CD4-positive, alpha-beta T cell (primary cell): ENCODE results near the gene MCTP1. TPM values are rescaled to one million over a fixed set of nuclear protein-coding genes. Genes with fewer than 3 reads are reported as not detected.

Experiments used
- ATAC-seq: fragments of 200-7000 bp; cut with Tn5 transposase; one replicate; pipeline ENCODE4 v1.10.0; 2022; ENCODE audit warnings: mild to moderate bottlenecking; ENCODE audit not compliant: poor library complexity
- CTCF ChIA-PET: fragments of 350-600 bp; sonication (Branson Sonifier 250); formaldehyde crosslinking; loops from one replicate; lab custom pipeline; 2021; ENCODE audit warnings: antibody characterized with exemption, inconsistent platforms; lab: Charles Lee
- POLR2A ChIA-PET: fragments of 350-600 bp; sonication (Branson Sonifier 250); formaldehyde crosslinking; loops from one replicate; lab custom pipeline; 2021; ENCODE audit warnings: antibody characterized with exemption, inconsistent platforms; lab: Charles Lee
- DNase-seq, 14 experiments: peaks; one replicate each; pipeline ENCODE4 v3.0.0-alpha.2; 2013 to 2020; ENCODE audit warnings: mixed read lengths in 2 of 14
- H3K27ac ChIP-seq, 2 donors: one replicate each; pipeline versions ENCODE4 v1.5.1 to v1.7.0; 2013; ENCODE audit warnings: low read length in 2 of 2, low read depth in 1 of 2, mild to moderate bottlenecking in 1 of 2
- H3K27me3 ChIP-seq, 2 experiments: 1 replicate in 1 of 2; 2 replicates in 1 of 2; pipeline versions ENCODE4 v1.6.1 to v1.7.0; 2013; ENCODE audit warnings: low read length in 2 of 2, control low read depth in 1 of 2, mild to moderate bottlenecking in 1 of 2, moderate library complexity in 1 of 2; ENCODE audit not compliant: insufficient read depth in 2 of 2, control insufficient read depth in 1 of 2
- H3K36me3 ChIP-seq: one replicate; pipeline ENCODE4 v1.6.1; 2013; ENCODE audit warnings: low read length, control low read depth; ENCODE audit not compliant: insufficient read depth
- H3K4me1 ChIP-seq: one replicate; pipeline ENCODE4 v1.6.1; 2013; ENCODE audit warnings: low read length, control low read depth; ENCODE audit not compliant: insufficient read depth
- H3K4me3 ChIP-seq: one replicate; pipeline ENCODE4 v1.5.1; 2013; ENCODE audit warnings: mild to moderate bottlenecking, low read length, moderate library complexity
- H3K9me3 ChIP-seq, 2 experiments: 1 replicate in 1 of 2; 2 replicates in 1 of 2; pipeline versions ENCODE4 v1.6.1 to v1.7.0; 2013; ENCODE audit warnings: low read length in 2 of 2, mild to moderate bottlenecking in 2 of 2, control low read depth in 1 of 2, moderate library complexity in 1 of 2; ENCODE audit not compliant: control insufficient read depth in 1 of 2, insufficient read depth in 1 of 2
- H3K27ac Mint-ChIP-seq: one replicate; pipeline ENCODE4 v1.8.0; 2020; ENCODE audit warnings: mixed read lengths
- H3K27me3 Mint-ChIP-seq: one replicate; pipeline ENCODE4 v1.8.0; 2021; ENCODE audit warnings: mixed read lengths
- H3K36me3 Mint-ChIP-seq: one replicate; pipeline ENCODE4 v1.8.0; 2021; ENCODE audit warnings: low read depth, mixed read lengths
- H3K4me1 Mint-ChIP-seq: one replicate; pipeline ENCODE4 v1.8.0; 2021; ENCODE audit warnings: low read depth, mixed read lengths
- H3K4me3 Mint-ChIP-seq: one replicate; pipeline ENCODE4 v1.8.0; 2020; ENCODE audit warnings: mild to moderate bottlenecking, mixed read lengths
- H3K9me3 Mint-ChIP-seq: one replicate; pipeline ENCODE4 v1.8.0; 2020; ENCODE audit warnings: mixed read lengths
- CTCF ChIP-seq: fragments of 200-600 bp; IDR thresholded peaks from one replicate; pipeline ENCODE4 v1.8.0; 2022; ENCODE audit warnings: antibody characterized with exemption, mild to moderate bottlenecking
- intact Hi-C, 2 experiments: fragments of 100-400 bp; cut with DNase I in 1 of 2; cut with micrococcal nuclease in 1 of 2; formaldehyde crosslinking; loops; one replicate each; pipeline versions ENCODE4 v1.15.1 to v1.9.0; 2023 to 2025; cut with DNase I, micrococcal nuclease
- total RNA-seq, 174 experiments: library from RNA in 2 of 174; stranded (reverse) in 2 of 174; gene quantifications; one replicate each; pipeline ENCODE4 v1.2.3 and lab custom pipeline; 2021 to 2026

The MCTP1 gene
- total RNA-seq, 2 experiments from 2014 or later, result 2.1 to 2.7 TPM

- TF ChIP-seq CTCF, result no peak
- Histone ChIP-seq H3K36me3 (no peaks in the 10 kb centered on the region), H3K4me1 (no peaks in the 10 kb centered on the region), H3K9me3 (no peaks in the 10 kb centered on the region), H3K27me3 (no peaks in the 10 kb centered on the region), H3K27ac (no peak overlapping the region), H3K4me3 (no peak overlapping the region)
- Mint-ChIP-seq H3K36me3 (no peaks in the 10 kb centered on the region), H3K27me3 (no peaks in the 10 kb centered on the region), H3K27ac (no peak overlapping the region), H3K4me1 (no peaks in the 10 kb centered on the region), H3K9me3 (no peaks in the 10 kb centered on the region), H3K4me3 (no peak overlapping the region)
- CTCF ChIA-PET, result no interaction called here
- no peak for DNase-seq
- no peak for ATAC-seq
- POLR2A ChIA-PET, result no interaction called here
- intact Hi-C loops, result no loop called here
Measured at GRCh38 chr5:94784536-94785505, 500.1 kb downstream of the MCTP1 start.

GRCh38 chr5:94782383-94782782 lies 502.5 kb downstream of the MCTP1 start:
- DNase-seq (no peak), ATAC-seq (no peak)
- Histone ChIP-seq H3K36me3 (no peaks in the 10 kb centered on the region), H3K27me3 (no peaks in the 10 kb centered on the region), H3K27ac (no peak overlapping the region), H3K9me3 (no peaks in the 10 kb centered on the region), H3K4me3 (no peak overlapping the region), H3K4me1 (no peaks in the 10 kb centered on the region)
- CTCF ChIA-PET, result no interaction called here
- POLR2A ChIA-PET, result no interaction called here
- H3K9me3 Mint-ChIP-seq, result no peaks in the 10 kb centered on the region
- H3K27ac Mint-ChIP-seq, result no peak overlapping the region
- no peaks in the 10 kb centered on the region for H3K36me3 Mint-ChIP-seq
- no peaks in the 10 kb centered on the region for H3K4me1 Mint-ChIP-seq
- intact Hi-C loops, result no loop called here
- H3K27me3 Mint-ChIP-seq, result no peaks in the 10 kb centered on the region
- no peak for TF ChIP-seq CTCF
- H3K4me3 Mint-ChIP-seq, result no peak overlapping the region

GRCh38 chr5:94779684-94780083 lies 505.2 kb downstream of the MCTP1 start:
- DNase-seq (no peak), ATAC-seq (no peak)
- Mint-ChIP-seq H3K4me3 (no peak overlapping the region), H3K4me1 (no peaks in the 10 kb centered on the region), H3K9me3 (no peaks in the 10 kb centered on the region), H3K27me3 (no peaks in the 10 kb centered on the region), H3K27ac (no peak overlapping the region), H3K36me3 (no peaks in the 10 kb centered on the region)
- H3K4me3 ChIP-seq, result no peak overlapping the region
- no peak overlapping the region for H3K27ac ChIP-seq
- intact Hi-C loops, result no loop called here
- ChIA-PET CTCF (interaction anchor here (1.5 kb wide), 1 partner anchor 8 kb away, joined by 4 read pairs; no protein-coding TSS in a partner anchor), POLR2A (no interaction called here)
- no peaks in the 10 kb centered on the region for H3K9me3 ChIP-seq
- H3K36me3 ChIP-seq, result no peaks in the 10 kb centered on the region
- H3K27me3 ChIP-seq, result no peaks in the 10 kb centered on the region
- TF ChIP-seq CTCF, result no peak
- H3K4me1 ChIP-seq, result no peaks in the 10 kb centered on the region
